ENCODE results near the gene TF.
"Not testable (repeated sequence)": the region's sequence is repeated elsewhere in the genome, so short reads cannot be mapped to it uniquely, and the experiment has no call there.

Gene TF

GRCh38 chr3:133765256-133765655 lies 19.1 kb downstream of the TF start:
- DNase-seq (ENCODE audit: low read depth in 2 of 2) = no peak

- DNase-seq (ENCODE audit: low read depth in 2 of 2) = no peak
Observed at GRCh38 chr3:133767607-133768006, 21.4 kb downstream of the TF start.

DNA sequence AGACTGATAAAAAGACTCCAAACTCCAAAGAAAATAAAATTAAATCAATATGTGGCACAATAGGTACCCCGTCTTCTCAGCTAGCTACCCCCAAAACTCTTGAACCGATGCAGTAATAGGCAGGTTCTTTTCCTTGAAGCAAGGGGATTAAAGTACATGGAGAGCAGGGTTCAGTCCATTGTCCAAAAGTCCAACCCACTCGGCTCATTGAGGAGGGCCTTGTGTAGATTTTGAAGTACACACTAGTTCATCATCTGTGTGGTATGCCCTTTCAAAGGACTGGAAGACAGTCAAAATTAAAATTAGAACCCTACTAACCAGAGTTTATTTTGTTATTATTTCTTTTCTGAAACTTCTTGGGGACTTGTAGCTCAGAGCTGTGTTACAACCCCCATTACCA lies 23.3 kb downstream of the TF start:
- DNase-seq (ENCODE audit: low read depth in 2 of 2) = no peak

GRCh38 chr3:133773732-133774131 lies 27.5 kb downstream of the TF start:
- no peak for DNase-seq (ENCODE audit: low read depth in 2 of 2)

GRCh38 chr3:133775309-133775708 lies 29.1 kb downstream of the TF start:
- no peak for DNase-seq (ENCODE audit: low read depth in 2 of 2)

DNA sequence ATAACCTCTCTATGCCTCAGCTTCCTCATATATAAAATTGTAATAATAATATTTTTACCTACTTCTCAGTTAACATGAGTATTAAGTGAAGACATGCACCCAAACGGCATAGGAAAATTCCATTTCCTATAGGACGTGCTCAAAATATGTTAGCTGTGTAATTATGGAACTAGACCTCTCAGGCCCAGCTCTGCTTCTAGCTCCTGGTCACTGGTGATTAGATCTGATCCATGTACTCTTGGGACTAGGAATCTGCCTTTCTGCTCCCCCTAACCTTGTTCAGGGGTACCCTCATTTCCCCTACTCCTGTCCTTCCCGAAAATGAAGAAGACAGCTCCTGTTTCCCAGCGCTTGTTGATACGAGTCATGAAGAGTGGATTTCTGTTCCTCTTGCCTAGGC lies 29.6 kb downstream of the TF start:
- no peak for DNase-seq (ENCODE audit: low read depth in 2 of 2)

DNA sequence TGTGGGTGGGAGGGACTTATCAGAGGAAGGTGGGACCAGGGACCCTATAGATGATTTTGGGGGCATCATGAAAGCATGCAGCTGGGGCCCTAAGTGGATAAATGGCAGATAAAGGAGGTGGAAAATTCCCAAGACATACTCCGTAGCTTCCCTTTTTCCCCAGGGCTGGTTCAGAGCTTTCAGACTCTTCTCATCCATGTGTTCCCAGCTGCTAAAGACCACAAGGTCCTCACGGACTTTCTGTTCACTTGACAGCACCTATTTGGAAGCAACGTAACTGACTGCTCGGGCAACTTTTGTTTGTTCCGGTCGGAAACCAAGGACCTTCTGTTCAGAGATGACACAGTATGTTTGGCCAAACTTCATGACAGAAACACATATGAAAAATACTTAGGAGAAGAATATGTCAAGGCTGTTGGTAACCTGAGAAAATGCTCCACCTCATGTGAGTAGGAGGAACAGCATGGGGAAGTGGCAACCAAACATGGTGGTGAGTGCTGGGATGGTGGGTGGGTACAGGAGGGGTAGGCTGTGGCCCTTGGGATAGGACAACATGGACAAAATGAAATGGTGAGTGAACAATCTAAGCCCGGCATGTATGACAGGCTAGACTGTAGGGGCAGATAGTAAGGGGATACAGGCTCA lies 30.7 kb downstream of the TF start:
- DNase-seq (ENCODE audit: low read depth in 2 of 2) = no peak

GRCh38 chr3:133777807-133778568 lies 31.8 kb downstream of the TF start:
- no peak for DNase-seq (ENCODE audit: low read depth in 2 of 2)

- no peak for DNase-seq (ENCODE audit: low read depth in 2 of 2)
Observed at GRCh38 chr3:133779626-133780203, 33.5 kb downstream of the TF start.

DNA sequence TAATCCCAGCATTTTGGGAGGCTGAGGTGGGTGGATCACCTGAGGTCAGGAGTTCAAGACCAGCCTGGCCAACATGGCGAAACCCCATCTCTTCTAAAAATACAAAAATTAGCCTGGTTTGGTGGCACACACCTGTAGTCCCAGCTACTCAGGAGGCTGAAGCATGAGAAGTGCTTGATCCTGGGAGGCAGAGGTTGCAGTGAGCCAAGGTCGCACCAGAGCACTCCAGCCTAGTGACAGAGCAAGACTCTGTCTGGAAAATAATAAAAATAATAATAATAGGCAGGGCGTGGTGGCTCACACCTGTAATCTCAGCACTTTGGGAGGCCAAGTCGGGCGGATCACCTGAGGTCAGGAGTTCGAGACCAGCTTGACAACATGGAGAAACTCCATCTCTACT lies 34.6 kb downstream of the TF start:
- not testable (repeated sequence) for DNase-seq (ENCODE audit: low read depth in 2 of 2)

DNA sequence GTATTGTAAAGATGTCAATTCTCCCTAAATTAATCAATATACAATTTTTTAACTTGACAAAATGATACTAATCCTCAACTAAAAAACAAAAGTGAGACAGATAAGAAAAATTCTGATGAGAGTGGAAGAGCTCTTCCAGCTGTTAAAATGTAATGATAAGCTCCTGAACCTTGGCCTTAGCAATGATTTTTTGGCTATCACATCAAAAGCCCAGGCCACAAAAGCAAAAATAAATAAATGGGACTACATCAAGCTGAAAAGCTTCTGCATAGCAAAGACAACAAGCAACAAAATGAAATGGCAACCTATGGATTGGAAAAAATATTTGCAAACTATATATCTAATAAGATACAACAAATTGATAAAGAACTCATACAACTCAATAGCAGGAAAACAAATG lies 35.4 kb downstream of the TF start:
- no peak for DNase-seq (ENCODE audit: low read depth in 2 of 2)

DNA sequence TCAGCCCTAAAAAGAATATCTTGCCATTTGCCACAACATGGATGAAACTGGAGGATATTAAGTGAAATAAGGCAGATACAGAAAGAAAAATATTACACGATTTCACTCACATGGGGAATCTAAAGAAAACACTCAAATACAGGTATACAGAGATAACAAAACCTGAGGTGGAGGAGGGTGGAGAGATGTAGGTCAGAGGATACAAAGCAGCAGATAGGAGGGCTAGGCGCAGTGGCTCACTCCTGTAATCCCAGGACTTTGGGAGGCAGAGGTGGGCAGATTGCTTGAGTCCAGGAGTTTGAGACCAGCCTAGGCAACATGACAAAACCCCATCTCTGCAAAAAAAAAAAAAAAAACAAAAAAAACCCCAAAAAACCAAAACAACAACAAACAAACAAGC lies 36.3 kb downstream of the TF start:
- no peak for DNase-seq (ENCODE audit: low read depth in 2 of 2)

- DNase-seq (ENCODE audit: low read depth in 2 of 2) = no peak
Observed at GRCh38 chr3:133783762-133784161, 37.6 kb downstream of the TF start.

DNA sequence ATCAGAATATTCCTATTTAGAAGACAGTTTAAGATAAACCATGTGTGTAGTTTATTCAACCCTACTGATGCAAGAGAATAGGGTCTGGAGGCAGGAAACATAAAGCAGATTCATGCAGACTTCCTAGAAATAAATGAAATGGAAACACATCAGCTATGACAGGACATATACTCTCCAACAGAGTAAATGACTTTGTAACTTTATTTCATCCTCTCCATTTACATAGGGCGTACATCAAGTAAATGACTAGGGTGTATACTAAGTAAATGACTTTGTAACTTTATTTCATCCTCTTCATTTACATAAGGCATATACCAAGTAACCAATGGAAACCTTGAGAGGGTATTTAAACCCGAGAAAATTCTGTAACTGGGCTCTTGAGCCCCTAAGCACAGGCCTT lies 41.8 kb downstream of the TF start:
- DNase-seq (ENCODE audit: low read depth in 2 of 2) = no peak

- no peak for DNase-seq (ENCODE audit: low read depth in 2 of 2)
Observed at GRCh38 chr3:133792171-133792763, 46.1 kb downstream of the TF start.

GRCh38 chr3:133797396-133798105 lies 51.4 kb downstream of the TF start:
- DNase-seq (ENCODE audit: low read depth in 2 of 2) = no peak

- no peak for DNase-seq (ENCODE audit: low read depth in 2 of 2)
Observed at GRCh38 chr3:133799794-133800585, 53.8 kb downstream of the TF start.

- DNase-seq (ENCODE audit: low read depth in 2 of 2) = no peak
Observed at GRCh38 chr3:133803469-133803868, 57.3 kb downstream of the TF start.

GRCh38 chr3:133804896-133805295 lies 58.7 kb downstream of the TF start:
- no peak for DNase-seq (ENCODE audit: low read depth in 2 of 2)

DNA sequence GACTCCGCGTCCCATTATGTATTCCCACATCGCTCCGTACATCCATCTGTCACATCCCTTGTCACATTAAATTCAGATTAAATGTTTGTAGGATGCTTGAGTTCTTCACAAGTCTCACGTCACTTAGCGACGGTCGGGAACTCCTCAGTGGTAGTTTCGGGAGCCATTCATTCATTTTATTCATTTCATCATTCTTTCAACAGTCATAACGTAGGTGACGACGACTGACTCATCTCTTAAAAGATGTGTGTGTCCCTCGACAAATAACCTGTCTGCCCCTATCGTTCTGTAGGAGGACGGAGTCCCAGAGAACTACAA lies 59.1 kb downstream of the TF start:
- DNase-seq (ENCODE audit: low read depth in 2 of 2) = no peak

DNA sequence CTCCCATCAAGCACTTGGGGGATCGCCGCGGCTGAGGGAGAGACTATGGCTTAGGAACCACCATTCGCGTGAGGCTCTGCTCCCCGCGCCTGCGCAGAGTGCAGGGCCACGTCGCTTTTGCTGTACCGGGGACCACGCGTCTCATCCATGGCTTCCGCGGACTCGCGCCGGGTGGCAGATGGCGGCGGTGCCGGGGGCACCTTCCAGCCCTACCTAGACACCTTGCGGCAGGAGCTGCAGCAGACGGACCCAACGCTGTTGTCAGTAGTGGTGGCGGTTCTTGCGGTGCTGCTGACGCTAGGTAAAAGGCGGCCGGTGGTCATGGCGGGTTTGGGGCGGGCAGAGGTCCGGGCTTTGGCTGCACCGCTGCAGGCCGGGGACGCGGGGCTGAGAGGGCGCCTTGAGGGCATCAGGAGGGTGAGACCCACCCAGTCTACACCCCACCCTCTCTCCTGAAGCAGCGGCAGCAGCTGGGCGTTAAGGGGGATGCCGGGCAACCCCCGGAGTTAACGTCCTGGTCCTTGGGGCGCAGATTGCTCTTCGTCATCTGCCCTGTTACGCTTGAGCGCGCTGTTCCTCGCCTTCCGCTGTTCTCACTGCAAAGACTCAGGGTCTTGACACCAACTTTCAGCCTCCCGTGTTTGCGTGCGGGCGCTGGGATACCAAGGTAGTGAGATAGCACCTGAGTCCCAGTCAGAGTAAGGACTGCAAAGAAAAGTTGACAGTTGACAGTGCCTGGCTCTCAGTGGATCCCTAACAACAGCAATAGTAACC lies 59.7 kb downstream of the TF start, which contains the start of gene SRPRB:
TSS of gene SRPRB (plus strand) at position 114 of the 774 bp plus-strand sequence. CDS start at position 148, 34 bp downstream.
- peak; percentile 71 to 74 for DNase-seq (ENCODE audit: low read depth in 2 of 2)

All from fibroblast of skin of left biceps (primary cell).